WTC11 (cell line): ENCODE data around the gene EVC2. TPM values are rescaled to one million over a fixed set of nuclear protein-coding genes. Genes with fewer than 3 reads are reported as not detected.

Source experiments
- ATAC-seq: fragments of 200-7000 bp; cut with Tn5 transposase; 2 replicates; pipeline ENCODE4 v1.10.0; 2021; ENCODE audit warnings: mild to moderate bottlenecking, moderate library complexity
- CTCF ChIA-PET: fragments of 300-600 bp; sonication (Branson Sonifier 250); formaldehyde crosslinking; loops from one replicate; lab custom pipeline; 2021; ENCODE audit warnings: antibody characterized with exemption; lab: Charles Lee
- POLR2A ChIA-PET: fragments of 350-600 bp; sonication (Branson Sonifier 250); formaldehyde crosslinking; loops from one replicate; lab custom pipeline; 2021; ENCODE audit warnings: antibody characterized with exemption; lab: Charles Lee
- DNase-seq: peaks from one replicate; pipeline ENCODE4 v3.0.0; 2021; ENCODE audit warnings: low spot score
- H3K27ac Mint-ChIP-seq: 2 replicates; pipeline ENCODE4 v1.8.0; 2021; ENCODE audit warnings: mixed read lengths
- H3K27me3 Mint-ChIP-seq: 2 replicates; pipeline ENCODE4 v1.8.0; 2021; ENCODE audit warnings: low read depth, mild to moderate bottlenecking, moderate library complexity, mixed read lengths
- H3K36me3 Mint-ChIP-seq: 2 replicates; pipeline ENCODE4 v1.8.0; 2021; ENCODE audit warnings: mixed read lengths
- H3K4me1 Mint-ChIP-seq: 2 replicates; pipeline ENCODE4 v1.8.0; 2022; ENCODE audit warnings: mixed read lengths
- H3K4me3 Mint-ChIP-seq: 2 replicates; pipeline ENCODE4 v1.8.0; 2021; ENCODE audit warnings: mild to moderate bottlenecking, moderate library complexity, mixed read lengths
- H3K9me3 Mint-ChIP-seq: 2 replicates; pipeline ENCODE4 v1.8.0; 2021; ENCODE audit warnings: mixed read lengths
- CREM ChIP-seq: sonication (generic); formaldehyde crosslinking; IDR thresholded peaks from 2 replicates; pipeline ENCODE4 v1.8.1; 2022; ENCODE audit warnings: mild to moderate bottlenecking, missing genetic modification reagents, moderate library complexity
- FOXK1 ChIP-seq: sonication (generic); formaldehyde crosslinking; IDR thresholded peaks from 2 replicates; pipeline ENCODE4 v1.8.0; 2022; ENCODE audit warnings: mild to moderate bottlenecking, moderate library complexity, missing genetic modification reagents
- FOXP1 ChIP-seq: sonication (generic); formaldehyde crosslinking; IDR thresholded peaks from 2 replicates; pipeline ENCODE4 v1.8.0; 2022; ENCODE audit warnings: missing genetic modification reagents, mild to moderate bottlenecking, moderate library complexity, borderline replicate concordance
- GRHL2 ChIP-seq: fragments of 250-450 bp; sonication (Bioruptor Pico); IDR thresholded peaks from 2 replicates; pipeline ENCODE4 v1.8.0; 2022; ENCODE audit warnings: mild to moderate bottlenecking, moderate library complexity; ENCODE audit not compliant: insufficient replicate concordance, severe bottlenecking
- IRF2 ChIP-seq: sonication (generic); formaldehyde crosslinking; IDR thresholded peaks from 2 replicates; pipeline ENCODE4 v1.8.0; 2022; ENCODE audit warnings: low read depth, missing genetic modification reagents, borderline replicate concordance
- NFATC4 ChIP-seq: fragments of 250-450 bp; sonication (Bioruptor Pico); IDR thresholded peaks from 2 replicates; pipeline ENCODE4 v1.9.0; 2021; ENCODE audit warnings: mild to moderate bottlenecking
- NR3C1 ChIP-seq: sonication (generic); formaldehyde crosslinking; conservative IDR thresholded peaks from 2 replicates; pipeline ENCODE4 v1.8.1; 2023; ENCODE audit warnings: low read depth, mild to moderate bottlenecking, missing genetic modification reagents
- SMAD3 ChIP-seq: sonication (generic); formaldehyde crosslinking; IDR thresholded peaks from 2 replicates; pipeline ENCODE4 v1.8.0; 2022; ENCODE audit warnings: missing genetic modification reagents, mild to moderate bottlenecking, borderline replicate concordance
- SMAD4 ChIP-seq: sonication (generic); formaldehyde crosslinking; IDR thresholded peaks from 2 replicates; pipeline ENCODE4 v1.8.0; 2022; ENCODE audit warnings: mild to moderate bottlenecking, missing genetic modification reagents
- SP1 ChIP-seq: sonication (generic); formaldehyde crosslinking; conservative IDR thresholded peaks from 2 replicates; pipeline ENCODE4 v1.8.1; 2022; ENCODE audit warnings: missing genetic modification reagents
- TCF7 ChIP-seq: sonication (generic); formaldehyde crosslinking; IDR thresholded peaks from 2 replicates; pipeline ENCODE4 v1.8.0; 2022; ENCODE audit warnings: mild to moderate bottlenecking, low read depth, missing genetic modification reagents, moderate library complexity
- TP53 ChIP-seq: sonication (generic); formaldehyde crosslinking; IDR thresholded peaks from 2 replicates; pipeline ENCODE4 v1.8.1; 2023; ENCODE audit warnings: mild to moderate bottlenecking, missing genetic modification reagents
- ZNF138 ChIP-seq: sonication (generic); formaldehyde crosslinking; conservative IDR thresholded peaks from 2 replicates; pipeline ENCODE4 v1.8.1; 2022; ENCODE audit warnings: mild to moderate bottlenecking, moderate library complexity, missing genetic modification reagents
- ZNF317 ChIP-seq: sonication (generic); formaldehyde crosslinking; IDR thresholded peaks from 2 replicates; pipeline ENCODE4 v1.8.1; 2023; ENCODE audit warnings: low read depth, mild to moderate bottlenecking, moderate library complexity, missing genetic modification reagents, borderline replicate concordance
- ZNF396 ChIP-seq: fragments of 250-450 bp; sonication (Bioruptor Pico); IDR thresholded peaks from 2 replicates; pipeline ENCODE4 v1.8.0; 2021; ENCODE audit warnings: mild to moderate bottlenecking, moderate library complexity, borderline replicate concordance
- ZNF423 ChIP-seq: fragments of 250-450 bp; sonication (Bioruptor Pico); IDR thresholded peaks from 2 replicates; pipeline ENCODE4 v2.1.2; 2022; ENCODE audit warnings: mild to moderate bottlenecking, moderate library complexity
- total RNA-seq: library from RNA; stranded (reverse); gene quantifications from 3 replicates; pipeline ENCODE4 v1.2.3, GENCODE V29; 2021
- TF ChIP-seq, protein P1 (sequence below): sonication (generic); formaldehyde crosslinking; conservative IDR thresholded peaks from 2 replicates; pipeline ENCODE4 v1.8.1; 2023; ENCODE audit warnings: mild to moderate bottlenecking, low read depth, missing genetic modification reagents, moderate library complexity
- TF ChIP-seq, protein P2 (sequence below): sonication (generic); formaldehyde crosslinking; IDR thresholded peaks from 2 replicates; pipeline ENCODE4 v1.8.1; 2023; ENCODE audit warnings: mild to moderate bottlenecking, missing genetic modification reagents
- TF ChIP-seq, protein P3 (sequence below): sonication (generic); formaldehyde crosslinking; IDR thresholded peaks from 2 replicates; pipeline ENCODE4 v1.8.1; 2023; ENCODE audit warnings: mild to moderate bottlenecking, missing genetic modification reagents, moderate library complexity
- TF ChIP-seq, protein P4 (sequence below): sonication (generic); formaldehyde crosslinking; IDR thresholded peaks from 2 replicates; pipeline ENCODE4 v1.8.0; 2023; ENCODE audit warnings: mild to moderate bottlenecking, missing genetic modification reagents
- TF ChIP-seq, protein P5 (sequence below): fragments of 250-450 bp; sonication (Bioruptor Pico); conservative IDR thresholded peaks from 2 replicates; pipeline ENCODE4 v1.9.0; 2021; ENCODE audit warnings: mild to moderate bottlenecking

The EVC2 gene
- total RNA-seq, 1 experiment from 2014 or later = 4.8 TPM

DNA sequence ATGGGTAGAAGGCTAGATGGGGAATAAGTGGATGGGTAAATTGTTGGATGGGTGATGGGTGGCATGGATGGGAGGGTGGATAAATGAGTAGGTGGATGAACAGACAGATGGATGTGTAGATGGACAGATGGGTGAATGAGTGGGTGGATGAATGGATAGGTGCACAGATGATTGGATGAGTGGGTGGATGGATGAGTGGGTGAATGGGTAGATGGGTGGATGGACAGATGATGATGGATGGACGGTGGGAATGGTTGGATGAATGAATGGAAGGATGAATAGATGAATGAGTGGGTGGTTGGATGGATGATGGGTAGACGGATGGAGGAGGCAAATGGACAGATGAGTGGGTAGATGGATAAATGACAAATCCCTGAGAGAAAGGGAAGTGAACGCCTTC is 68.3 kb downstream of the EVC2 start (continued):
- no peak for TF ChIP-seq IRF2 (CRISPR knock-in tag)
- TF ChIP-seq, protein P1, sequence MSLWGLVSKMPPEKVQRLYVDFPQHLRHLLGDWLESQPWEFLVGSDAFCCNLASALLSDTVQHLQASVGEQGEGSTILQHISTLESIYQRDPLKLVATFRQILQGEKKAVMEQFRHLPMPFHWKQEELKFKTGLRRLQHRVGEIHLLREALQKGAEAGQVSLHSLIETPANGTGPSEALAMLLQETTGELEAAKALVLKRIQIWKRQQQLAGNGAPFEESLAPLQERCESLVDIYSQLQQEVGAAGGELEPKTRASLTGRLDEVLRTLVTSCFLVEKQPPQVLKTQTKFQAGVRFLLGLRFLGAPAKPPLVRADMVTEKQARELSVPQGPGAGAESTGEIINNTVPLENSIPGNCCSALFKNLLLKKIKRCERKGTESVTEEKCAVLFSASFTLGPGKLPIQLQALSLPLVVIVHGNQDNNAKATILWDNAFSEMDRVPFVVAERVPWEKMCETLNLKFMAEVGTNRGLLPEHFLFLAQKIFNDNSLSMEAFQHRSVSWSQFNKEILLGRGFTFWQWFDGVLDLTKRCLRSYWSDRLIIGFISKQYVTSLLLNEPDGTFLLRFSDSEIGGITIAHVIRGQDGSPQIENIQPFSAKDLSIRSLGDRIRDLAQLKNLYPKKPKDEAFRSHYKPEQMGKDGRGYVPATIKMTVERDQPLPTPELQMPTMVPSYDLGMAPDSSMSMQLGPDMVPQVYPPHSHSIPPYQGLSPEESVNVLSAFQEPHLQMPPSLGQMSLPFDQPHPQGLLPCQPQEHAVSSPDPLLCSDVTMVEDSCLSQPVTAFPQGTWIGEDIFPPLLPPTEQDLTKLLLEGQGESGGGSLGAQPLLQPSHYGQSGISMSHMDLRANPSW (CRISPR knock-in tag) = no peak
- TF ChIP-seq GRHL2 (CRISPR knock-in tag) = no peak
- TF ChIP-seq CREM (CRISPR knock-in tag) = no peak
- TF ChIP-seq SMAD4 (CRISPR knock-in tag) = no peak
- TF ChIP-seq, protein P2, sequence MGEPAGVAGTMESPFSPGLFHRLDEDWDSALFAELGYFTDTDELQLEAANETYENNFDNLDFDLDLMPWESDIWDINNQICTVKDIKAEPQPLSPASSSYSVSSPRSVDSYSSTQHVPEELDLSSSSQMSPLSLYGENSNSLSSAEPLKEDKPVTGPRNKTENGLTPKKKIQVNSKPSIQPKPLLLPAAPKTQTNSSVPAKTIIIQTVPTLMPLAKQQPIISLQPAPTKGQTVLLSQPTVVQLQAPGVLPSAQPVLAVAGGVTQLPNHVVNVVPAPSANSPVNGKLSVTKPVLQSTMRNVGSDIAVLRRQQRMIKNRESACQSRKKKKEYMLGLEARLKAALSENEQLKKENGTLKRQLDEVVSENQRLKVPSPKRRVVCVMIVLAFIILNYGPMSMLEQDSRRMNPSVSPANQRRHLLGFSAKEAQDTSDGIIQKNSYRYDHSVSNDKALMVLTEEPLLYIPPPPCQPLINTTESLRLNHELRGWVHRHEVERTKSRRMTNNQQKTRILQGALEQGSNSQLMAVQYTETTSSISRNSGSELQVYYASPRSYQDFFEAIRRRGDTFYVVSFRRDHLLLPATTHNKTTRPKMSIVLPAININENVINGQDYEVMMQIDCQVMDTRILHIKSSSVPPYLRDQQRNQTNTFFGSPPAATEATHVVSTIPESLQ (CRISPR knock-in tag) = no peak
- TF ChIP-seq FOXK1 = no peak

DNA sequence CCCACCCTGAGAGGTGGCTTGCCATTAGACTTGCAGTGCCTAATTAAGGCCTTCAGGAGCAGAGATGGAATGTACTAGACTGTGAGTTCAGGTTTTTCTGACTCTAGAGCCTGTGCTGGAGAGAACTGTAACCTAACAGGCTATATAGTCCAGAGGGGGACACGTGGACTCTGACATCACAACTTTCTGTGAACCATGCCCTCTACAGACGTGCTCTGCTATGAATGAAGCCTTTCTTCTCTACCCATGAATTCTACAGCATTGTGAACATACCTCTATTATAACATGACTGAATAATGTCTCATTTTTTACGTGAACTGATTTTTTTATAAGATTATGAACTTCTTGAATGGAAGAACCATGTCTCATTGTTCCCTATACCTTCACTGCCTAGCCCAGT is 68.8 kb downstream of the EVC2 start:
- H3K4me3 Mint-ChIP-seq = no peak overlapping the region
- H3K27ac Mint-ChIP-seq = no peak overlapping the region
- no peaks in the 10 kb centered on the region for H3K9me3 Mint-ChIP-seq
- H3K36me3 Mint-ChIP-seq = peaks cover 13% of the 10 kb centered on the region
- ChIA-PET CTCF (no interaction called here), POLR2A (no interaction called here)
- ATAC-seq = no peak
- DNase-seq = no peak
- peaks cover under 1% of the 10 kb centered on the region for H3K4me1 Mint-ChIP-seq
- no peaks in the 10 kb centered on the region for H3K27me3 Mint-ChIP-seq
- TF ChIP-seq ZNF317 (no peak), NFATC4 (CRISPR knock-in tag) (no peak), NR3C1 (CRISPR knock-in tag) (no peak), SP1 (no peak), TCF7 (CRISPR knock-in tag) (no peak), ZNF423 (CRISPR knock-in tag) (no peak), ZNF396 (no peak)
- TF ChIP-seq, protein P3, sequence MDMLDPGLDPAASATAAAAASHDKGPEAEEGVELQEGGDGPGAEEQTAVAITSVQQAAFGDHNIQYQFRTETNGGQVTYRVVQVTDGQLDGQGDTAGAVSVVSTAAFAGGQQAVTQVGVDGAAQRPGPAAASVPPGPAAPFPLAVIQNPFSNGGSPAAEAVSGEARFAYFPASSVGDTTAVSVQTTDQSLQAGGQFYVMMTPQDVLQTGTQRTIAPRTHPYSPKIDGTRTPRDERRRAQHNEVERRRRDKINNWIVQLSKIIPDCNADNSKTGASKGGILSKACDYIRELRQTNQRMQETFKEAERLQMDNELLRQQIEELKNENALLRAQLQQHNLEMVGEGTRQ (CRISPR knock-in tag) = no peak
- TF ChIP-seq, protein P4, sequence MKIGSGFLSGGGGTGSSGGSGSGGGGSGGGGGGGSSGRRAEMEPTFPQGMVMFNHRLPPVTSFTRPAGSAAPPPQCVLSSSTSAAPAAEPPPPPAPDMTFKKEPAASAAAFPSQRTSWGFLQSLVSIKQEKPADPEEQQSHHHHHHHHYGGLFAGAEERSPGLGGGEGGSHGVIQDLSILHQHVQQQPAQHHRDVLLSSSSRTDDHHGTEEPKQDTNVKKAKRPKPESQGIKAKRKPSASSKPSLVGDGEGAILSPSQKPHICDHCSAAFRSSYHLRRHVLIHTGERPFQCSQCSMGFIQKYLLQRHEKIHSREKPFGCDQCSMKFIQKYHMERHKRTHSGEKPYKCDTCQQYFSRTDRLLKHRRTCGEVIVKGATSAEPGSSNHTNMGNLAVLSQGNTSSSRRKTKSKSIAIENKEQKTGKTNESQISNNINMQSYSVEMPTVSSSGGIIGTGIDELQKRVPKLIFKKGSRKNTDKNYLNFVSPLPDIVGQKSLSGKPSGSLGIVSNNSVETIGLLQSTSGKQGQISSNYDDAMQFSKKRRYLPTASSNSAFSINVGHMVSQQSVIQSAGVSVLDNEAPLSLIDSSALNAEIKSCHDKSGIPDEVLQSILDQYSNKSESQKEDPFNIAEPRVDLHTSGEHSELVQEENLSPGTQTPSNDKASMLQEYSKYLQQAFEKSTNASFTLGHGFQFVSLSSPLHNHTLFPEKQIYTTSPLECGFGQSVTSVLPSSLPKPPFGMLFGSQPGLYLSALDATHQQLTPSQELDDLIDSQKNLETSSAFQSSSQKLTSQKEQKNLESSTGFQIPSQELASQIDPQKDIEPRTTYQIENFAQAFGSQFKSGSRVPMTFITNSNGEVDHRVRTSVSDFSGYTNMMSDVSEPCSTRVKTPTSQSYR = no peak

DNA sequence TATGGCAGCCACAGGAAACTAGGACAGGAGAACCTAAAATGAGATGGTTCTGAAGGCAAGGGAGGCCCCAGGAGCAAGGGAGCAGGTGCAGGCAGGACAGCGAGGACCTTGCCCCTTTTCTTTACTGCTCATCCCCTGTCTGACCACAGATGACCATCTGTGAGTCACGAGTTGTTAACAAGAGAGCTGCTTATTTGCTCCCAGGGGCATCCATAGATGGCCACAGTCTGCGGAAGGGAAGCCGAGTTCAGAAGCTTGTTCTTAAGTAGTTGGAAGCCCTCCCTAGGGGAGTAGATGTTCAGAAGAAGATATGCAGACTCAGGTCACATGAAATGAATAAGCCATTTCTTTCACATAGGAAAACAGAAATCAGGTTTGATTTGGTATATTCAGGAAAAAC is 69.4 kb downstream of the EVC2 start:
- peaks cover 13% of the 10 kb centered on the region for H3K36me3 Mint-ChIP-seq
- DNase-seq (no peak), ATAC-seq (no peak)
- POLR2A ChIA-PET = no interaction called here
- H3K27ac Mint-ChIP-seq = no peak overlapping the region
- H3K27me3 Mint-ChIP-seq = no peaks in the 10 kb centered on the region
- CTCF ChIA-PET = no interaction called here
- no peaks in the 10 kb centered on the region for H3K9me3 Mint-ChIP-seq
- H3K4me1 Mint-ChIP-seq = peaks cover 3% of the 10 kb centered on the region
- no peak overlapping the region for H3K4me3 Mint-ChIP-seq
- TF ChIP-seq CREM (CRISPR knock-in tag) (no peak), ZNF138 (CRISPR knock-in tag) (no peak), FOXP1 (CRISPR knock-in tag) (no peak), TP53 (CRISPR knock-in tag) (no peak), SP1 (no peak), SMAD3 (no peak)
- TF ChIP-seq, protein P5, sequence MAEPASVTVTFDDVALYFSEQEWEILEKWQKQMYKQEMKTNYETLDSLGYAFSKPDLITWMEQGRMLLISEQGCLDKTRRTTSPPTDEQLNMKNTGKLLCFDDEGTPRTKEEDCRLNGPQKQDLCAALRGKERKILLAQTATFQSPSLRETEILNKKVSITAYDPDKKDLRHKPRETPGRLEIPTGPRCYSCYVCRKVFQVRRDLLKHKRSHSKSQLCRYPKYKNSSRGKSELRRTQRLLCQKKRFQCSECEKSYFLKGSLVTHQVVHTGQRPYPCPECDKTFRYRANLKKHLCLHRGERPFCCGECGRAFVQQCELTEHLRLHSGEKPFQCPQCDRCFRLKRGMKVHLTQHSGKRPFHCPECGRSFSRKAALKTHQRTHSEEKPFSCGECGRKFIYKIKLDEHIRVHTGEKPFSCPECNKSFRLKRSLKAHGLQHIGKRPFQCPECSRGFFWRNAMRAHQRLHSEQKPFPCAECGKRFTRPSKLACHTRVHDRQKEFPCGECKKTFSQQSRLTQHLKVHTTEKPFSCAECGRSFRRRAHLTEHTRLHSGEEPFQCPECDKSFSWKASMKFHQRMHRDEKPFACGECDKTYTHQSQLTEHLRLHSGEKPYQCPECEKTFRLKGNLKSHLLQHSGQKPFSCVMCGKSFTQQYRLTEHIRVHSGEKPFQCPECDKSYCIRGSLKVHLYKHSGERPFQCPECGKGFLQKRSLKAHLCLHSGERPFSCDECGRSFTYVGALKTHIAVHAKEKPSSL (CRISPR knock-in tag) = no peak
